HG03135 (cell line): ENCODE measurements around the gene CCS.
"Not testable (repeated sequence)": the region's sequence is repeated elsewhere in the genome, so short reads cannot be mapped to it uniquely, and the experiment has no call there.

Experiments used
- ATAC-seq: cut with Tn5 transposase; IDR thresholded peaks from one replicate; pipeline ENCODE4 v1.9.1; 2021; ENCODE audit warnings: mild to moderate bottlenecking, moderate library complexity; ENCODE audit not compliant: unreplicated experiment

CCS gene

GRCh38 chr11:66589996-66590675, 2.8 kb upstream of the CCS start:
- ATAC-seq: no peak

GRCh38 chr11:66591175-66591574, 1.8 kb upstream of the CCS start:
- ATAC-seq: no peak

GRCh38 chr11:66593303-66593635, 284 bp downstream of the CCS start:
- peak; percentile 30 for ATAC-seq

- no peak for ATAC-seq
Observed at GRCh38 chr11:66593650-66594049, 665 bp downstream of the CCS start.

- ATAC-seq: no peak
Observed at GRCh38 chr11:66595245-66595904, 2.4 kb downstream of the CCS start.

- ATAC-seq: no peak
Observed at GRCh38 chr11:66598993-66599392, 6.0 kb downstream of the CCS start.

- no peak for ATAC-seq
Observed at GRCh38 chr11:66600219-66600618, 7.2 kb downstream of the CCS start.

GRCh38 chr11:66600631-66601233, 7.7 kb downstream of the CCS start:
- no peak for ATAC-seq

- ATAC-seq: no peak
Observed at GRCh38 chr11:66603072-66603471, 10.1 kb downstream of the CCS start.

GRCh38 chr11:66604155-66604554, 11.2 kb downstream of the CCS start:
- no peak for ATAC-seq

GRCh38 chr11:66606608-66607007, 13.6 kb downstream of the CCS start:
- not testable (repeated sequence) for ATAC-seq

GRCh38 chr11:66607126-66607834, 14.3 kb downstream of the CCS start:
- ATAC-seq: no peak

- ATAC-seq: no peak
Observed at GRCh38 chr11:66609721-66610617, 17.0 kb downstream of the CCS start.

- ATAC-seq: no peak
Observed at GRCh38 chr11:66612458-66612857, 19.5 kb downstream of the CCS start.

GRCh38 chr11:66614073-66614472, 21.1 kb downstream of the CCS start:
- no peak for ATAC-seq

GRCh38 chr11:66616379-66617154, 23.6 kb downstream of the CCS start, which contains the start of gene RBM14:
Gene RBM14 (plus strand): TSS chr11:66616630. CDS start chr11:66616721, 91 bp downstream.
- peak; percentile 82 for ATAC-seq

GRCh38 chr11:66617155-66617834, 24.3 kb downstream of the CCS start:
- no peak for ATAC-seq

GRCh38 chr11:66619080-66619554, 26.1 kb downstream of the CCS start:
- no peak for ATAC-seq

GRCh38 chr11:66624450-66624849, 31.5 kb downstream of the CCS start:
- no peak for ATAC-seq
